Keratinocyte (primary cell): ENCODE data around the gene LIN52.

Experiments used
- EZH2 ChIP-seq: IDR thresholded peaks from one replicate; pipeline ENCODE4 v1.6.1; 2012; ENCODE audit warnings: inconsistent platforms, mild to moderate bottlenecking, low read length, moderate library complexity
- TF ChIP-seq, protein P1 (sequence below), 3 experiments: IDR thresholded peaks in 1 of 3; conservative IDR thresholded peaks in 1 of 3; optimal IDR thresholded peaks in 1 of 3; 2 replicates in 2 of 3; 3 replicates in 1 of 3; pipeline versions ENCODE3 to v1.5.1; 2011; ENCODE audit warnings: low read length in 3 of 3, mild to moderate bottlenecking in 3 of 3, moderate library complexity in 2 of 3, control low read depth in 1 of 3, inconsistent platforms in 1 of 3; ENCODE audit not compliant: insufficient read depth in 2 of 3; ENCODE audit errors: extremely low read depth in 1 of 3

DNA sequence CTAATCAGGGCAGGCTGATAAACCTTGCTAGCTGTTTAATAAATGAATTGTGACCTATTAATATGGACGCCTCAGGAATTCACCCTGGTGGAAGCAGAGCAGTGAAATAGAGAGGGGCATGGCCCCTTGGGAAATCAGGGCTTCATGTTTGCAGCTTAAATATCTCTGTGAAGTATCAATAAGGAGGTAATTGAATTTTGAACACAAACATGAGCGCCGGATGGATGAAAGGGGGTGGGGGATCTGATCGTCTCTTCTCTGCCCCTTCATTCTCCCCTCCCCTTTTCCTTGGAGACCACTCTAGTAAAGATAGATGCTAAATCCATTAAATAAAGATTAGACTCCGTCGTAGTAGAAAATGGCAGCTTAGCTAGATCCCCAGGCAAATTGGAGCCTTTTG is 70.5 kb downstream of the LIN52 start:
- TF ChIP-seq, protein P1, sequence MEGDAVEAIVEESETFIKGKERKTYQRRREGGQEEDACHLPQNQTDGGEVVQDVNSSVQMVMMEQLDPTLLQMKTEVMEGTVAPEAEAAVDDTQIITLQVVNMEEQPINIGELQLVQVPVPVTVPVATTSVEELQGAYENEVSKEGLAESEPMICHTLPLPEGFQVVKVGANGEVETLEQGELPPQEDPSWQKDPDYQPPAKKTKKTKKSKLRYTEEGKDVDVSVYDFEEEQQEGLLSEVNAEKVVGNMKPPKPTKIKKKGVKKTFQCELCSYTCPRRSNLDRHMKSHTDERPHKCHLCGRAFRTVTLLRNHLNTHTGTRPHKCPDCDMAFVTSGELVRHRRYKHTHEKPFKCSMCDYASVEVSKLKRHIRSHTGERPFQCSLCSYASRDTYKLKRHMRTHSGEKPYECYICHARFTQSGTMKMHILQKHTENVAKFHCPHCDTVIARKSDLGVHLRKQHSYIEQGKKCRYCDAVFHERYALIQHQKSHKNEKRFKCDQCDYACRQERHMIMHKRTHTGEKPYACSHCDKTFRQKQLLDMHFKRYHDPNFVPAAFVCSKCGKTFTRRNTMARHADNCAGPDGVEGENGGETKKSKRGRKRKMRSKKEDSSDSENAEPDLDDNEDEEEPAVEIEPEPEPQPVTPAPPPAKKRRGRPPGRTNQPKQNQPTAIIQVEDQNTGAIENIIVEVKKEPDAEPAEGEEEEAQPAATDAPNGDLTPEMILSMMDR (optimal IDR thresholded peaks at IDR 0.05 in 1 of 3, IDR thresholded peaks at IDR 0.05 in 1 of 3, conservative IDR thresholded peaks at IDR 0.05 in 1 of 3; ENCODE audit: extremely low read depth in 1 of 3, insufficient read depth in 2 of 3, low read length in 3 of 3): no peak
- TF ChIP-seq EZH2: no peak
